ENCODE results near the gene OR3A2.
"Not testable (repeated sequence)": the region's sequence is repeated elsewhere in the genome, so short reads cannot be mapped to it uniquely, and the experiment has no call there.

DNA sequence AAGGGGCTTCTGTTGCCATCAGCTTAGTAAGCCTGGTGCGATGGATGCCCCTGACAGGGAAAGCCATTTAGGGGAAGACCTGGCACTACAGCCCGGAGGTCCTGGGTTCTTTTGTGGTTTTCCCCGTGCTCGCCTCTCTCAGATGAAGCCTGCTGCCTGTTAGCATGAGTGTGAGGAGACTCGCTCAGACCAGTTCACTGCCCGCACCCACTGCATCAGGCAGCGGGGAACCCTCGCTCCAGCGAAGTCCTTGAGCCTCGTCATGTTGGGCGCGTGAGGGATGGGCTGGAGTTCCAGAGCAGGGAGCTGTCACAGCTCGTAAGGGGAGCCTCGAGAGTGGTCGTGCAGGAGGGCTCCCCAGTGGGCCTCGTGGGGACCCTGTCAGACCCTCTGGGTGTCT lies 26.1 kb upstream of the OR3A2 start:
- TF ChIP-seq, protein P1, sequence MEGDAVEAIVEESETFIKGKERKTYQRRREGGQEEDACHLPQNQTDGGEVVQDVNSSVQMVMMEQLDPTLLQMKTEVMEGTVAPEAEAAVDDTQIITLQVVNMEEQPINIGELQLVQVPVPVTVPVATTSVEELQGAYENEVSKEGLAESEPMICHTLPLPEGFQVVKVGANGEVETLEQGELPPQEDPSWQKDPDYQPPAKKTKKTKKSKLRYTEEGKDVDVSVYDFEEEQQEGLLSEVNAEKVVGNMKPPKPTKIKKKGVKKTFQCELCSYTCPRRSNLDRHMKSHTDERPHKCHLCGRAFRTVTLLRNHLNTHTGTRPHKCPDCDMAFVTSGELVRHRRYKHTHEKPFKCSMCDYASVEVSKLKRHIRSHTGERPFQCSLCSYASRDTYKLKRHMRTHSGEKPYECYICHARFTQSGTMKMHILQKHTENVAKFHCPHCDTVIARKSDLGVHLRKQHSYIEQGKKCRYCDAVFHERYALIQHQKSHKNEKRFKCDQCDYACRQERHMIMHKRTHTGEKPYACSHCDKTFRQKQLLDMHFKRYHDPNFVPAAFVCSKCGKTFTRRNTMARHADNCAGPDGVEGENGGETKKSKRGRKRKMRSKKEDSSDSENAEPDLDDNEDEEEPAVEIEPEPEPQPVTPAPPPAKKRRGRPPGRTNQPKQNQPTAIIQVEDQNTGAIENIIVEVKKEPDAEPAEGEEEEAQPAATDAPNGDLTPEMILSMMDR (conservative IDR thresholded peaks at IDR 0.05), result not testable (repeated sequence)
- not testable (repeated sequence) for TF ChIP-seq ZFX (IDR thresholded peaks at IDR 0.05)

All from C4-2B (cell line).